GM19397 (cell line): Measurements from ENCODE around the gene SGK1.

ENCODE experiments used
- ATAC-seq: cut with Tn5 transposase; IDR thresholded peaks from one replicate; pipeline ENCODE4 v1.9.1; 2021; ENCODE audit warnings: mild to moderate bottlenecking, moderate library complexity; ENCODE audit not compliant: unreplicated experiment

Gene SGK1

DNA sequence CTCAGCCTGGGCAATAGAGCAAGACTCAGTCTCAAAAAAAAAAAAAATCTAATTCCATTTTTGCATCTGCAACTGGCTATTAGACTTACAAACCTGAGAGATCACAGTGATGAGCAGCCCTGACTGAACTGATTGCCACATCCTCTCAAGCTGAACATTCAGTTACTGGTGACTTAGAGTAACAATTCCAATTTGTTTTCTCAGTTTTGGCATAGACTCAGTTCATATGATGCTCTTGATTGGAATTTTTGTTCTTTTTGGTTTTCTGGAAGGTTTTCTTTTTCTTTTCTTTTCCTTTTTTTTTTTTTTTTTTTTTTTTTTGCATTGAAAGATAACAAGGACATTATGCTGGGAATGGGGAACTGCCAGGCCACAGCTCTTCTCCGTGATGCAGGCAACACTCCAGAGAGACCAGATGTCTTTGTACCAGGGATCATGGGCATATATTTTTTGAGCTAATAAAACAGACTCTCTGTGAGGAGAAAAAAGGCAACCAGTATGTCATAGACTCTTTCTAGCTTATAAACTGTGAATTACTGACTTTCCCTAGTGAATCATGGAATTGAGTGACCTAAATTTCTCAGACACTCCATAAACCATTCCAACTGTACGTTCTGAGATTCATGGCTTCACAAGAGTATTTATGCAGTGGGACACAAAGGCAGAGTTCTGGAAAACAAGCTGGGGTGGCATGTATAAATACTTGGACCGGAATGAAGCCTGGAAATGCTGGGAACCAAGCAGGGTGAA, 179.5 kb downstream of the SGK1 start:
- ATAC-seq, result no peak

DNA sequence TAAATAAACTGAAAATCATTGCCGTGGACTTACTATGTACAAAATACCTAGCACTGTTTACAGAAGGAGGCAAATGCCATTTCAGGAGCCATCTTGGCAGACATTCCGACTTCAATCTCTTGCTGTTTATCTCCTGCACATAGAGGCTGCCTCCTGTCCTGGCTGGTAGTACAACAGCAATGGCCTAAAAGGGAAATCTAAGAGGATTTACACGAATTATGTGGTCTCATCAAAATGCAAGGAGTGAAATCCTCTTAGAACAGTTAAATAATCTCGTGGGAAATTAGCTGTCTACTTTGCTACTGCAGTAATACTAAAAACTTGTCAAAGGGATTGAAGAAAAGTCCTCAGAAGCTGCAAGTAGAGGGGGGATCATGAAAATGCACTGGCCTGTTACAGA, 183.3 kb downstream of the SGK1 start:
- no peak for ATAC-seq

DNA sequence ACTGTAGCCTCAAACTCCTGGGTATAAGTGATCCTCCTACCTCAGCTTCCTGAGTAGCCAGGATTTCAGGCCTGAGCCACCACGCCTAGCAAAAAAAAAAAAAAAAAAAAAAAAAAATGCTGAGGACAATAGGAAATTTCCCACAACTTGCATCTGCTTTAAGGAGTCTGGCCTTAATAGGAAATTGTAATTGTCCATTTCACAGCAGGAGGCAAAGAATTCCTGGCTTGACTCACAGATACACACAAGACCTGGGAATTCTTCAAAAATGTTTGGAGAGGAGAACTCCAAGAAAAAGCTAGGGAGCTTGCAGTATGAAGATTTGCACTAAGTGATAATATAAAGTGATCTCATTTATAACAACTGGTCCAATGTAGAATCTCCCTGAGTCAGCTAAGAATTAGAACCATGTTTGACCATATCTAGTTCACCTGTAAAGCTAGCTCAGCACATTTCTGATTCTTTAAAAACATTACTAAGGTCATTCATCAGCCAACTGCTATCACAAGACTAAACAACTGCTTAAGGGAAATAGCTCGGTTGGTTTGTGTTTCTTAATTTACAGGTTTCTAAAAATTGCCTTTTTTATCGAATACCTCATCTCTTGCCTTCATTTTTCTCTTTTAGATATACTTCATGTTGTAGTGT, 185.3 kb downstream of the SGK1 start:
- no peak for ATAC-seq

DNA sequence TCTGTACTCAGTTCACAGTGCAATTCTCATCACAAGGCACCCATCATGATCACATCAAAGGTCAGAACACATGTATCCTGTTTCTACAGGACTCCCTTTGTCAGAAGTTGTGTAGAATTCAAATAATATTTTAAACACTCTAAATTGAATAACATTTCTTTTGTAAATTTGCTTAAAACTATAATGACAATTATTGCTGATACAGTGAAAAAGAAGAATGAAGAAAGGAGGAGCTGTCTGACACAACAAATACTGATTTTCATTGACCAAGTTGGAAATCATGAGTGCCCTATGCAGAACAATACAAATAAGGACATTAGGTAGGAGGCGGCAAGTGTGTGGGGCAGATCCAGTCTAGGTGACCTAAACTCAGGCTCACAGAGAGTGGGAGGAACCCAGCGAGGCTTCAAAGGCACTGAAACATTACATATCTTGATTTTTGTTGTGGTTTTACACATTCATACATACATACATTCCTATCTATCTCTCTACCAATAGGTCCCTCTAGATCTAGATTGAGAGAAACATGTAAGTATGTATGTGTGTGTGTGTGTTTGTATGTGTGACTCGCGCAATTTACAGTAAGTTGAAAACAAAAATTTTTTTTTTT, 186.3 kb downstream of the SGK1 start:
- no peak for ATAC-seq

DNA sequence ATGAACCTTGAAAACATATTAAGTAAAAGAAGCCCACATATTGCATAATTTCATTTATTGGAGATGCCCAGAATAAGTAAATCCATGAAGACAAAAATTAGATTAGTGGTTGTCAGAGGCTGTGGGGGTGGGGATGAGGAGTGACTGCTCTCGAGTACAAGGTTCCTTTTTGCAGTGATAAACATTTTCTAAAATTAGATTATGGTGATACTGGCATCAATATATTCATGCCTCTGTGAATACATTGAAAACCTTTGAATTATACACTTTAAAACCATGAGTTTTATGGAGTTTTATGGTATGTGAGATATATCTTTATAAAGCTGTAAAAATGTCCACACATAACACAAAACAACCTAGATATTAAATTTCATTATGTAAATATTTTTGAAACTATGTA, 189.8 kb downstream of the SGK1 start:
- no peak for ATAC-seq

DNA sequence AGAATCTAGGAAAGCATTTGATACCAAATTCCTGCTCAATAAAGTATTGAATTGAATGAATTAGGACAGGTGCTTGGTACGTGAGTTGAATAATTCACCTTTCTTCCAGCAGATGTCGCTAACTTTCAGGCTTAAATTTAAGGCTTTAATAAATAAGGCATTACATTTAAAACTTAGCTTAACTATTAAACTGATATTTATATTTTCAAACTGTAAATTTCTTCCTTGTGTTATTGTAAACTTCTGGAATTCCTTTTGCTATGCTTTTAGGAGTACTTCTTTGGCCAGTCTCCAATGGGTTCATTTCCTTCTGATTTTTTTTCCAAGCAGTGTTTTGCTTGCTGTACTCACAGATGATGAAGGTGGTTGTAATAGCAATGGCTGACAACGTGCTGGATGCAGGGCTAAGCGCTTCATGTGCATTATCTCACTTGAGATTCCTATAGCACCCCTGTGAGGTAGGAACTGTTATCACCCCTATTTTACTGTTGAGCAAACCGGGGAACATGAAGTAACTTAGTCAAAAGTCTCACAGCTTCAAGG, 194.2 kb downstream of the SGK1 start:
- ATAC-seq, result no peak

DNA sequence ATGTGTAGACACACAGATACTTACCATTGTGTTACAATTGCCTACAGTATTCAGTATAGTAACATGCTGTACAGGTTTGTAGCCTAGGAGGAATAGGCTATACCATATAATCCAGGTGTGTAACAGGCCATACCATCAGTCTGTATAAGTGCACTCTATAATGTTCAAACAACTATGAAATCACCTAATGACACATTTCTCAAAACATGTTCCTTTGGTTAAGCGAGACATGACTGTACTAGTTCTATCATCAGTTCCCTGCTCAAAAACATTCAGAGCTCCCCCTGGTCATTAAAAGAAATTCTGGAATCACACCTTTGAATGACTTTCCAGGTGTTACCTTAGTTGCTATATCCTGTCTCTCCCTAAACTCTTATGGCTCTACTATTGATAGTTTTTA, 195.1 kb downstream of the SGK1 start:
- no peak for ATAC-seq

DNA sequence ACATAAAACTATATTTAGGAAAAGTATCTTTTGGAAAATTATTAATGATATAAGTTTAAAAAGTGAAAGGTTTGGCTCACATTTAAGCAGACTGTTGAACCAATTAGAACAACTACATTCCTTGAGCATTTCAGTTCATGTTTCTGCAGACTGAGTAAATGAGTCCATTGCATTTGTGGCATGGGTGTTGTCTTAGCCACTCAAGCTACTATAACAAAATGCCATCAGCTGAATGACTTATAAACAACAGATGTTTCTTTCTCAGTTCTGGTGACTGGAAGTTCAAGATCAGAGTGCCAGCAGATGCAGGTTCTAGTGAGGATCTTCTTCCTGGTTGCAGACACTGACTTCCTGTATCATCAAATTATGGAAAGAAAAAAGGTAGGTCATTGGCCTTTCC, 198.4 kb downstream of the SGK1 start:
- no peak for ATAC-seq
